NCI-H2227 (cell line): ENCODE measurements around the gene PPP2R1B.

ENCODE experiments used
- DNase-seq: peaks from one replicate; lab custom pipeline; 2025; ENCODE audit not compliant: unreplicated experiment; lab: John Stamatoyannopoulos, UW

PPP2R1B gene

DNA sequence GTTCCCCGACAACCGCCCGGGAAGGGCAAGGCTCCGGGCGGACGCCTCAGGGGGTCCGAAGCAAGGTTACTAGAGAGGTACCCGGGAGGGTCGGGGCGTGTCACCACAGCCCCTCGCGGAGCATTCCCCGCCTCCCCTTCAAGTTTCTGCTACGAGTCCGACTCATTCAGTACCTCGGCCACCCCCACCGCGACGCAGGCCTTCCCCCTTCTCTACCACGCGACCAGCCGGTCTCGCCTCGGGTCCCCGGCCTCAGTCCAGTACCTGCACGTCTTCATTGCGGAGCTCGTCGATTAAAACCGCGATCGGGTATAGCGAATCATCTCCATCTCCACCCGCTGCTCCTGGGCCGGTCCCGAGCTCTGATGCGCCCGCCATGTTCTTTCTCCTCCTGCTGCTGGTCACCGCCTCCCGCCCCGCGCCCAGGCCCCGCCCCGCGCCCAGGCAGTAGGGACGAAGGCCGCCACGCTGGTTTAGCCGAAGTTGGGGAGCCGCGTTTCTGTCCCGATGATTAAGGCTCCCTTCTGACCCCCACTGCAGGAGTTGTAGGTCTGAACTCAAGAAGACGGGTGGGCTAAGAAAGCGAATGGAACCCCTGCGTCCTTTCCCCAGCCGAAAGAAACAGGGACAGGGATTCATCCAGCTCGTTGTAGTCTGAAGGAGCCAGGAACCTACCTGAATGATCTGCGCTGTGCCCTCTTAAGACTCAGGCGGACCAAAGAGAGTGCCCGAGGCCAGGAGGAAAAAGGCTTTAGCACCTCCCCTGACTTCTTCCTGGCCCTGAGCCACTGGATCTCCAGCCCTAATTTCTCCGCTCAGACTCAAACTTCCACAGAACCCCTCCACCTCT, at the start of gene PPP2R1B:
Gene PPP2R1B (minus strand): TSS at position 406 of the 850 bp plus-strand sequence. CDS start 28 bp downstream, at position 378.
- peak; percentile 65 for DNase-seq

DNA sequence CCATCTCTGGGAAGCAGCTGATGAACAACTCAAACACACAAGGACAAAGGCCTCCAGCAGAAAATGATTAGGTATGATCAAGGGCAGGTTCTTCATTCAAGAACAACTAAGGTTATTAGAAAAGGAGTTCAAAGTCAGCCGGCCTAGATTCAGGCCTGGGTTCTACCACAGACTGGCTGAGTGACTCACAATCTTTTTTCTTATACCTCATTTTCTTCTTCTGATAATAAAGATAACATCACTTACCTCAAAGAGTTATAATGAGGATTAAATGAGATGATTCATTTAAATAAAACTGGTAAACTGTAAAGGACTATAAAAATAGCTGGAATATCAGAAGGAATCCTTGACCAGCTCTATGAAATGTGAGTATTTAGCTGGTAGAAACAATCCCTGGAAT, 49.3 kb upstream of the PPP2R1B start:
- no peak for DNase-seq

DNA sequence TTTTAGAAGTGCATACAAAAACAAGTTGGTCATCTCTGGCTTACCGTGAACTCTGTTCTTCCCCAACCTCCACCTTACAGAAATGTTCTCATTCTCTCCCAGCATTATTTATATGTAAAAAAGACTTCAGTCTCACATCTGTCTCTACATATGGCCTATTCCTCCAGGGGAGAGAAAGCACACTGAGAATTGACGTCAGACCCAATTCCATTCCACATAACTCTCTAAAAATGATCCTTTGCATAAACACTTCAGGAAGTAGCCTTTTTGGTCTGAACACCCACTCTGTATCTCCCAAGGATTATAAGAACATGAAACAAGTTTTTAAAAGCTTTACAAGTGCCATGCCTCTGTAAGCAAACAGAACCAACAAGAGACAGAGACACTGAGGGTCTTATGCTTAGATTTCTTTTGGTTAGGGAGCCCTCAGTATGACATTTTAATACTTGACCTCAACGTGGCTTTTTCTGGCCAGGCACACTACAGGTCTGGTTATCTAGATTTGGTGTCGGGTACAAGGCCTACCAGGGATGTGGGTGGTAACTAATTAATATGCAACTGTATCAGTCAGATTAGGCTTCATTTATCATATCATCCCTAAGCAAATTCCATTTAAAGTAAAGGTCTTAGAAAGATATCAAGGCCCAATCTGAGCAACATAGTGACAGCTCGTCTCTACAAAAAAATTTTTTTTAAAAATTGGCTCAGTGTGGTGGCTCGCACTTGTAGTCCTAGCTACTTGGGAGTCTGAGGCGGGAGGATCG, 48.5 kb upstream of the PPP2R1B start:
- DNase-seq: no peak

DNA sequence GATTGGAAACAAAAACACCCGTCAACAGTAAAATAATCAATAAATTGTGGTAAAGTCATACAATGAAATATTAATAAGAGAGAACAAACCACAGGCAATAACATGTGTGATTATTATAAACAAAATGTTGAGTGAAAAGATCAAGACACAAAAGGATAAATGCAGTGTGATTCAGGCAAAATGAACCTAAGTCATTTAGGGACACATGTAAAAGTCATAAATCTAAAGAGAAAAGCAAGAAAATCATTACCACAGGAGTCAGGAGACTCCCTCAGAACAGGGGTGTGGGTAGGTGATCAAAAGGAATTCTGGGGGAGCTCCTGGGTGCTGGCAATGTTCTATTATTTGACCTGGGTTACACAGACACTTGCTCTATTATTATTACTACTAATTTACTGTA, 47.9 kb upstream of the PPP2R1B start:
- DNase-seq: no peak

DNA sequence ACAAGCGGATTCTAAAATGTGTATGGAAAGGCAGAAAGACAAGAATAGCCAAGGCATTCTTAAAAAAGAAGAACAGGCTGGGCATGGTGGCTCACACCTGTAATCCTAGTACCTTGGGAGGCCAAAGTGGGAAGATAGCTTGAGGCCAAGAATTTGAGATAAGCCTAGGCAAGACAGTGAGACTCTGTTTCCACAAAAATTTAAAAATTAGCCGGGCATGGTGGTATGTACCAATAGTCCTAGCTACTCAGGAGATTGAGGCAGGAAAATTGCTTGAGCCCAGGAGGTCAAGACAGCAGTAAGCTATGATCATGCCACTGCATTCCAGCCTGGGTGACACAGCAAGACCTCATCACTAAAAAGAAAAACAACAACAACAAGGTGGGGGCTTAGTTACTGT, 46.0 kb upstream of the PPP2R1B start:
- DNase-seq: no peak

DNA sequence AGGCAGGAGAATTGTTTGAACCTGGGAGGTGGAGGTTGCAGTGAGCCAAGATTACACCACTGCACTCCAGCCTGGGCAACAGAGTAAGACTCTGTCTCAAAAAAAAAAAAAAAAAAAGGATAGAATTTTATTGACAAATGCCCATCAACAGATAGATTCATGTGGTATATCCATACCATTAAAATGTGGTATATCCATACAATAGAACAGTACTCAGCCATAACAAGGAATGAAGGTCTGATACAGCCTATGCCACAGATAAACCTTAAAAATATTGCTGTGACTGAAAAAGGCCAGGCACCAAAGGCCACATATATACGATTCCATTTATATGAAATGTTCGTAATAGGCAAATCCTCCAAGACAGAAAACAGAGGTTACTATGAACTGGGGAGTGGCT, 45.3 kb upstream of the PPP2R1B start:
- no peak for DNase-seq

DNA sequence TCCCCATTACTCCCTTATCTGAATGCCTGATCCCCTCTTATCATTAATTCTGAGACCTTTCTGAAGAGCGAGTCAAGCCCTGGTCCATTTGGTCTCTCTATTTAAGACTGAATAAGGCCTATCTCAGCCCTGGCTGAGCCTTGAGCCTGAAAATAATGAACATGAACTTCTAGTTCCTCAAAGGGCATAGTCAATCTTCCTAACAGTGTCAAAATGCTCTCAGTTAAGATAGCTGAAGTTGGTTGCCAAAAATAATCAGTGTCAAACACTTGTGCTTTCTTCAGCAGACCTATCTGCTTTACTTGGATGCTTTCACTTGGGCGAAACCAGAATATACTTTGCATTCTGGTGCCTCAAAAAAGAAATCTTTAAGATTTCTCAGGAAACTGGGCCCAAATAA, 42.6 kb upstream of the PPP2R1B start:
- DNase-seq: no peak

DNA sequence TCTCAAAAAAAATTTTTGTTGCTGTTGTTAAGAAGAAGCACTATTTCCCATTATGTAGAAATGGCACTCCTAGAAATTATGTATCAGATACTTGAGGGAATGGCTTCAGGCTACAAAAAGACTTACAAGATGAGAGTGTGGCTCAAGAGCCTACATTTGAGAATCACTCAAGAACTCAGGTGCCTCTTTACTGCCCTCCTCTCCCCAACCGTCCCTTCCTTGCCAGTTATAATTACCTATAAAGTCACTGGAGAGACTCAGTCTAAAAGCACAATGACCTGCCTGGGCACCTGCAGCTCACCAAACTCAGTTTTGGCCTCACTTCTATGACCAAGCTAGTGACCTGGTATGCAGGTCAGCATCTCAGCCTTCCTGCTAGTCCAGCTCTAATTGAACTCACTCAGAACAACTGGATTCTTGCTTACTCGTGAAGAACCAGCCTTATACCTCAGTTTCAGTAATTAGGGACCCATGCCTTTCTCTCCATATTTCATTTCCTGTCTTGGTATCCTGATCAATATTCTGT, 41.9 kb upstream of the PPP2R1B start:
- DNase-seq: no peak

DNA sequence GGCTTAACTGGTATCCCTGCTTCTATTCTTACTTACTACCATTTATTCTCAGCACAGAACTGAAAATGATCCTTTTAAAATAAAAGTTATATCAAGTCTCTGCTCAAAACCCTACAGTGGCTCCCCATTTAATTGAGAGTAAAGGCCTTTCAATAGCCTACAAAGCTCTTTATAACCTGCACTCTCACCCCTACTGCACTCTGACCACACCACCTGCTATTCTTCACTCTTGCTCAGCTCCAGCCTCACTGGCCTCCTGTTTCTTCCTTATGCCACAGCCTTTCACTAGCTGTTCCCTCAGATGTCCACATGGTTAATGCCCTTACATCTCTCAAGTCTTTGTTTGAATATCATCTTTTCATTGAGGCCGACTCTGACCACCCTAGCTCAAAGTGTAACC, 40.9 kb upstream of the PPP2R1B start:
- DNase-seq: no peak

DNA sequence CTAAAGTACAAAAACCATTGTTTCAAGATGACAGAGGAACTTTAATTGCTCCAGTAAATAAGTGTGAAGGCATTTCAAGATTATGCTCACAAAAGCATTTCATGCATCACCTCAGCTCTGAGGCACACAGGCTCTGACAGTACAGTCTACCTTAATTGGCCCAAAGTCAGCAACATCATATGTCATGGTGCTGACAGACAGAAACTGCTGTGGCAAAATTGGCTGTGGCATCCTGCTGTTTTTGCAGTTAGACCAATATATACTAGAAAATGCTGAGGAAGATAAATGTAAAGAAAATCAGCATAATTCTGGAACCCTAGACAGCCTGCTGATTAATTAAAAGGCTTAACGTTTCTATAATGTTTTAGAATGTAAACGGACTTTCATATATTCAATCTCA, 34.9 kb upstream of the PPP2R1B start:
- no peak for DNase-seq

DNA sequence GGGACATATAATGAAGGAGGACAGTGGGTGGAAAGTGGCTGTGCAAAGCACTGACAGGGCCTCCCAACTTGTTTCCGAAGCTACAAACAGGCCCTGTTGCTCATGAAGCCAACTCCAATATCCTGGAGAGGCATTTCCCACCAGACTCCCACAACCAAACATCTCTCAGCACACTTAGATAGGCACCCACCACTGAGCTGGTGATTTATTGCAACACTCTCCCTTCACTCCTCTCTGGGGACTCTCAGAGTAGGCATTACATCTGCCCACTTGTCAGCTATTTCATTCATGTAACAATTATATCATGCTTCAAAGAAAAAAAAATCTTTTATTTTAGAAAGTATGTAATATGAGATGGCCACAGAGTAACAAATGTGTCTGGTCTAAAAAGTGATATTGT, 32.1 kb upstream of the PPP2R1B start:
- DNase-seq: no peak

DNA sequence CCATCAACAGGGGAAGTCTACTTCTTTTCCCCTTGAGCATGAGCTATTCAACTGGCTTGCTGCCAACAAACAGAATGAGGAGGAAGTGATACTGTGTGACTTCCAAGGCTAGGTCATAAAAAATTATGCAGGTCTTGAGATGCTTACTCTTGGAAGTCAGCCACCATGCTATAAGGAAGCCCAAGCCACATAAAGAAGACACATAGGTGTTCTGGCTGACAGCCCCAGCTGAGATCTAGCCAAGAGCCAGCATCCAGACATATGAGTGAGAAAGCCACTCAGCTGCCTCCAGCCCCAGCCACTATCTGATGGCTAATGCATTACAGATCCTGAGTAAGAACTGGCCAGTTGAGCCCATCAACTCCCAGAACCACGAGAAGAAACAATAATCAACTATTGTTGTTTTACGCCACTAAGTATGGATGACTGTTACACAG, 31.0 kb upstream of the PPP2R1B start:
- no peak for DNase-seq

DNA sequence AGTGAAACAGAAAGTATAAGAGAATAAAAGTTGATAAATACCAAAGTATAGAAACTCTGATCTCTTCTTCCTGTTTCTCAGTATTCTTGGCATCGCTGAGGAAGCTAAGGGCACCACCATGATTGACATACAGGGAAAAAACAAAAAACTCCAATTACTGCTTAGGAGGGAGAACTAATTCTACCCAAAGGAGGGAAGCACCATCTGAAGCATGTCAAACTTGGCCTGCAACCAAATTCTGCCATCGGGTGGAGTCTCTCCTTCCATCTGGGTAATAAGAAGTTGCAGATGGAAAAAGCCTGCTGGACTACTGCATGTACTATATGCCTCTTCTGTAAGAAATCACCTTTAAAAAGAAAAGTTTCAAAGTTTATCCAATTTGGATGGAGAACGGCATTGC, 30.5 kb upstream of the PPP2R1B start:
- DNase-seq: no peak

DNA sequence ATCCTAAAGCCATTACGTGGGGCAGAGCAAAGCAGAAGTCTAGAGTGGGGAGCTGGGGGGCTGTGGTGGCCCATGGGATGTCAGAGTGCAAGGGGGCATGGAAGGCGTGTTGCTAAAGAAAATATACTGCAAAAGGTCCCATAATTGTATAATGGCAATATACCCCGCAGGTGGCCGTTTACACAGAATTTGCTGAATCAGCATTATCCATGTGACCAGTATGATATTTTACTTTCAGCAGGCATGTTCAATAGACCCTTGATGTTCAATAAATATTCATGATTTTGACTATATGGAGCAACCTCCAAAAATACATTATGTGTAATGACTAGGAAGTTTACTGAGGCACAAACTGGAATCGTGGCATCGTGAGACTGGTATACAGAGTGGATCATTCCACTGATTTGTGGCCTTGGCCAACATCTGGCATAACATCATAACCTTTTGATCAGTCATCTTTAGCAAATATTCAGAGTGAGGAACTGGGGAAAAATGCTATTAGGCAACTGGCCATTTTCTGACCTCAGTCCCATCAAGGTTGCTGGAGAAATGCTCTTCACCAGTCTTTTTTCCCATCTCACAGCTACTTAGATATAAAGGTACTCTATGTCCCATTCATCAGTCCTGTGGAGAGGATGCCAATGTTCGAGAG, 29.3 kb upstream of the PPP2R1B start:
- DNase-seq: no peak

DNA sequence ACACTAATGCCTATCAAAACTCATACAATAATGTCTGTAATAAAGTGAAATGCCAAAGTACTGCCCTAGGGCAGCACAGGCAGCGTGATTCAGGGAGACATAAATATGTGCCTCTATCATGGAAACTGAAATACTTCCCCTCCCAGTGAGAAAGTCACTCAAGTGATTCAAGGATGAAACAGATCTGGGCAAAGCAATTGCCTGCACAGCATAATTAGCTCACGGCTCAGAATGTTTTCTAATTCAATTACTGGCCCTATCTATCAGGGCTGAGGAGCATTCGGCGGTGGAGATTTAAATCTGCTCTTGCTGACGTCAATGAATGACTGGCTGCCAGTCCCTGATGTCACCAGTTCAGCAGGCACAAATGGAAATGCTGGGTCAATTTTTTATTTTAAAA, 27.7 kb upstream of the PPP2R1B start:
- DNase-seq: no peak

DNA sequence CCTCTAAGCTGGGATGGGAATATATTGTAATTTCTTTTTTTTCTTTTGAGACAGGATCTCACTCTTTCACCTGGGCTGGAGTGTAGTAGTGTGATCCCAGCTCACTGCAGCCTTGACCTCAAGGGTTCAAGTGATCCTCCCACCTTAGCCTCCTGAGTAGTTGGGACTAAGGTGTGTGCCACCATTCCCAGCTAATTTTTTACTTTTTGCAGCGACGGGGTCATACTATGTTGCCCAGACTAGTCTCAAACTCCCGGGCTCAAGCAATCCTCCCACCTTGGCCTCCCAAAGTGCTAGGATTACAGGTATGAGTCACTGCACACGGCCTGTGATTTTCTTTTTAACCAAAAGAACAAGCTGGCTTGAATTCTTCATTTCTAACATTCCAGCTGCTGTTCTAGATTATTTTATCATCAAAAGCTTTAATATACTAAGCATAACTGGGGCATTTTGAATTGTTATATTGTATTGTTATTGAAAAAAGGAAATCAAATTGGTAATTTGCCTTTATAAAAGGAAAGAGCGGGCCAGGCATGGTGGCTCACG, 26.8 kb upstream of the PPP2R1B start:
- DNase-seq: no peak

DNA sequence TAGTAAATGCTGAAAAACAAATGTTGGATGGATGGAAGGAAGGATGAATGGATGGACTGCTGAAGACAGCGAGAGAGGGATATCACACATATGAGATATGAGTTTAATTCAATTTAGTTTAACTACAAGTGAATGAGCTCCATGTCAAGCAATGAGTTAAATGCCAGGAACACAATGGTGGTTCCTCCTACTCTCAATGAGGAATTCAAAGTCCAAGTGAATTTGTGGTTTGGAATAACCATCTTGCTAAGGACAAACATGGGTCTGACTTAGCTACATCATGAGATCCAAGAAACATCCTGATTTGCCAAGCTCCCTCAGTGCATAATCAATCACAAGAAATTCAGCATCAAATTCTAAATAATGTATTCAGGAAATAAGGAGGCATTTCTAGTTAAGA, 26.1 kb upstream of the PPP2R1B start:
- no peak for DNase-seq

DNA sequence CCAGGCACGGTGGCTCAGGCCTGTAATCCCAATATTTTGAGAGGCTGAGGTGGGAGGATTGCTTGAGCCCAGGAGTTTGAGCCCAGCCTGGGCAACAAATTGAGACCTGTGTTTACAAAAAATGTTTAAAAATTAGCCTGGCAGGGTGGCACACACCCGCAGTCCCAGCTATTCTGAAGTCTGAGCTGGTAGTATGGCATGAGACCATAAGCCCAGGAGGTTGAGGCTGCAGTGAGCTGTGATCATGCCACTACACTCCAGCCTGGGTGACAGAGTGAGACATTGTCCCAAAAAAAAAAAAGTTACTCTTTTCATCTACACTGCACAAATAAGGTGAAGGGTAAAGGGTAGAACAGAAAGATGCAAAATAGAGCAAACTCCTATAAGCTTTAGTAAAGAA, 22.3 kb upstream of the PPP2R1B start:
- DNase-seq: no peak

DNA sequence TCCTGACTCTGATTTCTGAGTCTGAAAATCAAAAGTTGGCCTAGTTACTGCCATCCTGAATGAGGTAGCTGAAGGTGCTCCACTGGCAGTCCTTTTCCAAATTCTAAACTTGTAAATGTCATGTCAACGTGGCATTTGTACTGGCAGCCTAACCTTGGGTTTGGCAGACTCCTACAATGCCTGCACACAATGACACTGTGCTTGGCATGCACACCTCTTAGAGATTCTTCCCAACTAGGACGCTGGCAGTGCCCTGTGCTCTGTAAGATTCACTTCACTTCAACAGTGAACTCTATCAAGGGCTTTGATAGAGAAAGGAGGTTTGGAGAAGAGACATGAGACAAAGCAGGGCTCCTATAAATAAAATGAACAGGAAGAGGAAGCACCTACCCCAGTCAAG, 21.9 kb upstream of the PPP2R1B start:
- no peak for DNase-seq

DNA sequence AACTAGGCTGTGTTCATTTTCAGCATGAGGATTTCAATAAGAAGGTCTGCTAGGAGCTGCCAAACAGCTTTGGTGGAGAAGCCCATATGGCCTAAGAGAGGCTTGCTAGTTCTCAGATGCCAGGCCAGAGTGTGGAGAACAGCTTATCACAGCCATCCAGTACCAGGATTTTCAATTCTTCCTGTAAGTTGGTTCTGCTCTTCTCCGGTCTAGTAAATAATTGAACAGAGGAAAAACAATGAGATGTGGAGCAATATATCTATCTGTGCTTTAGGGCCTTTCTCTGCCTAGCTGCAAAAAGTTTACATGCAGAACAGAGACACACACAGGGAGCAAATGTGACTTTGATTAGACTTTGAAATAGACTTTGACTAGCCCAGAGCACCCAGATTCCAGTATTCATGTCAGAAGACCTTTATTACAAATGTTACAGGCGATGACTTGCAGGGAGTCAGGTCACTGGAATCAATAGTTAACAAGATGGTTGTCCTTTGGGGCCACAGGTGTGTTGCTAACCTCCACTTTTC, 19.8 kb upstream of the PPP2R1B start:
- no peak for DNase-seq

DNA sequence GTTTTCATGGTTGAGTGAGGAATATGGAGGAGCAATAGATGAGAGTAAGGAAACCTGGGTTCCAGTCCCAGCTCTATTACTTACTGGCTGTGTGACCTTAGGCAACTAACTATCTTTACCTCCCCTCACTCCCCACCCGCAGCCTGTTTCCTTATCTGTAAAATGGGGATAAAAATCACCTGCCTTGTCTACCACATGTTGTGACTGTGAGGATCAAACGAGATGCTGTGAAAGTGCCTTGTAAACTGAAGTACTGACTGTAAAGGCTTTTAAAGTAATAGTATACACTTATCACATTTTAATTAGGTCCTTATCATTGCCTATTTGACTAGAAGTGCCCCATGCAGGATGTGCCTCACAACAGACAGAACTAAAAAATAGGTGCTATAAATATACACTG, 18.9 kb upstream of the PPP2R1B start:
- DNase-seq: no peak
